K562 (cell line): Measurements from ENCODE around the gene HOXC10. TPM values are rescaled to one million over a fixed set of nuclear protein-coding genes. Genes with fewer than 3 reads are reported as not detected.

ENCODE experiments used
- ATF1 ChIP-seq, 2 experiments: fragments of 450-650 bp in 1 of 2; IDR thresholded peaks; 2 replicates each; pipeline ENCODE4 v1.6.1; 2016; ENCODE audit warnings: missing compliant biosample characterization in 1 of 2, missing genetic modification characterization in 1 of 2
- CCNT2 ChIP-seq: IDR thresholded peaks from 2 replicates; pipeline ENCODE4 v1.6.1; 2011; ENCODE audit warnings: borderline replicate concordance, low read depth, mild to moderate bottlenecking, moderate library complexity, mixed read lengths, low read length; ENCODE audit not compliant: insufficient read length; ENCODE audit errors: extremely low read depth
- CSDE1 ChIP-seq, 2 experiments: fragments of 450-650 bp; IDR thresholded peaks; 2 replicates each; pipeline ENCODE4 v1.6.1; 2016; ENCODE audit warnings: mild to moderate bottlenecking in 1 of 2
- HNRNPUL1 ChIP-seq: fragments of 200-400 bp; formaldehyde crosslinking; IDR thresholded peaks from 2 replicates; pipeline ENCODE4 v1.6.1; 2017; ENCODE audit warnings: low read length
- L3MBTL2 ChIP-seq: fragments of 450-650 bp; IDR thresholded peaks from 2 replicates; pipeline ENCODE4 v1.6.1; 2016; ENCODE audit warnings: mild to moderate bottlenecking, moderate library complexity
- MCM2 ChIP-seq: fragments of 450-650 bp; IDR thresholded peaks from 2 replicates; pipeline ENCODE4 v1.6.1; 2017; ENCODE audit warnings: low read depth, mild to moderate bottlenecking
- NFYB ChIP-seq: IDR thresholded peaks from 2 replicates; pipeline ENCODE4 v1.6.1; 2011; ENCODE audit warnings: mild to moderate bottlenecking, moderate library complexity; ENCODE audit not compliant: insufficient read length; ENCODE audit errors: extremely low read depth
- RBM39 ChIP-seq: fragments of 200-400 bp; formaldehyde crosslinking; optimal IDR thresholded peaks from 2 replicates; pipeline ENCODE3; 2018; ENCODE audit warnings: low read depth, low read length
- SAFB ChIP-seq: fragments of 200-400 bp; formaldehyde crosslinking; IDR thresholded peaks from 2 replicates; pipeline ENCODE4 v1.6.1; 2017; ENCODE audit warnings: low read depth, low read length, borderline replicate concordance
- SOX6 ChIP-seq: fragments of 450-650 bp; IDR thresholded peaks from 2 replicates; pipeline ENCODE4 v1.6.1; 2014; ENCODE audit warnings: mild to moderate bottlenecking
- TAF7 ChIP-seq: fragments of 450-650 bp; IDR thresholded peaks from 2 replicates; pipeline ENCODE4 v1.6.1; 2016; ENCODE audit warnings: missing genetic modification characterization, missing compliant biosample characterization
- TEAD1 ChIP-seq, 2 experiments: fragments of 450-650 bp in 1 of 2; sonication (generic) in 1 of 2; formaldehyde crosslinking; IDR thresholded peaks; 2 replicates each; pipeline versions ENCODE4 v1.4.0 to v1.8.0; 2020 to 2022; ENCODE audit warnings: mild to moderate bottlenecking in 2 of 2, missing genetic modification reagents in 1 of 2
- ZNF23 ChIP-seq: fragments of 250-450 bp; sonication (Bioruptor Pico); IDR thresholded peaks from 2 replicates; pipeline ENCODE4 v1.4.0; 2020; ENCODE audit warnings: mild to moderate bottlenecking
- ZNF316 ChIP-seq: fragments of 450-650 bp; IDR thresholded peaks from 2 replicates; pipeline ENCODE4 v1.6.1; 2016
- ZNF431 ChIP-seq: sonication (generic); formaldehyde crosslinking; IDR thresholded peaks from 2 replicates; pipeline ENCODE4 v1.8.0; 2022; ENCODE audit warnings: mild to moderate bottlenecking, missing genetic modification reagents
- ZNF644 ChIP-seq: fragments of 200-800 bp; sonication (Bioruptor generic); IDR thresholded peaks from 2 replicates; pipeline ENCODE4 v1.6.1; 2016; ENCODE audit warnings: low read depth, missing genetic modification characterization, missing compliant biosample characterization
- polyA plus RNA-seq, 8 experiments: library from polyadenylated mRNA; depleted of rRNA in 4 of 8; stranded (reverse) in 5 of 8; unstranded in 3 of 8; fragments of >200 nt; fragmentation: Nextera tagmentation in 2 of 8; fragmentation: Illumina TruSeq in 1 of 8; extraction: Ambion mirVana in 2 of 8; extraction: Trizol in 1 of 8; gene quantifications; 2 replicates each; pipeline versions ENCODE4 v1.2.1 to v1.2.3, GENCODE V29; 2011 to 2014; ENCODE audit warnings: inconsistent platforms in 1 of 8, missing spikeins in 1 of 8
- total RNA-seq, 7 experiments: library from RNA; depleted of rRNA in 6 of 7; stranded (reverse); fragments of >200 nt in 6 of 7; fragmentation: Illumina TruSeq in 2 of 7; extraction: Trizol in 2 of 7; gene quantifications; 2 replicates each; pipeline versions ENCODE4 v1.2.1 to v1.2.3, GENCODE V29; 2011 to 2021; ENCODE audit warnings: low replicate concordance in 1 of 7
- TF ChIP-seq, protein P1 (sequence below): IDR thresholded peaks from 2 replicates; pipeline ENCODE4 v1.6.1; 2011; ENCODE audit warnings: borderline replicate concordance, low read depth, mild to moderate bottlenecking, moderate library complexity, low read length; ENCODE audit not compliant: insufficient read depth, poor library complexity, severe bottlenecking
- TF ChIP-seq, protein P2 (sequence below): sonication (generic); formaldehyde crosslinking; IDR thresholded peaks from 2 replicates; pipeline ENCODE4 v1.5.0; 2020; ENCODE audit warnings: missing genetic modification reagents
- TF ChIP-seq, protein P3 (sequence below): fragments of 250-450 bp; sonication (Bioruptor Pico); IDR thresholded peaks from 2 replicates; pipeline ENCODE4 v1.6.1; 2021; ENCODE audit warnings: mild to moderate bottlenecking
- TF ChIP-seq, protein P4 (sequence below): IDR thresholded peaks from 2 replicates; pipeline ENCODE4 v1.6.1; 2011; ENCODE audit not compliant: insufficient read length; ENCODE audit errors: extremely low read depth
- TF ChIP-seq, protein P5 (sequence below): fragments of 450-650 bp; IDR thresholded peaks from 2 replicates; pipeline ENCODE4 v1.6.1; 2016
- TF ChIP-seq, protein P6 (sequence below): fragments of 450-650 bp; formaldehyde crosslinking; IDR thresholded peaks from 2 replicates; pipeline ENCODE4 v1.4.0; 2022; ENCODE audit warnings: missing genetic modification characterization

The HOXC10 gene
- total and polyA plus RNA-seq, 9 of the 15 experiments (the other 6 are each of a cell fraction or from before 2014, with no cell fraction given): 0.13 to 0.77 (median 0.35) TPM; not detected in 2

DNA sequence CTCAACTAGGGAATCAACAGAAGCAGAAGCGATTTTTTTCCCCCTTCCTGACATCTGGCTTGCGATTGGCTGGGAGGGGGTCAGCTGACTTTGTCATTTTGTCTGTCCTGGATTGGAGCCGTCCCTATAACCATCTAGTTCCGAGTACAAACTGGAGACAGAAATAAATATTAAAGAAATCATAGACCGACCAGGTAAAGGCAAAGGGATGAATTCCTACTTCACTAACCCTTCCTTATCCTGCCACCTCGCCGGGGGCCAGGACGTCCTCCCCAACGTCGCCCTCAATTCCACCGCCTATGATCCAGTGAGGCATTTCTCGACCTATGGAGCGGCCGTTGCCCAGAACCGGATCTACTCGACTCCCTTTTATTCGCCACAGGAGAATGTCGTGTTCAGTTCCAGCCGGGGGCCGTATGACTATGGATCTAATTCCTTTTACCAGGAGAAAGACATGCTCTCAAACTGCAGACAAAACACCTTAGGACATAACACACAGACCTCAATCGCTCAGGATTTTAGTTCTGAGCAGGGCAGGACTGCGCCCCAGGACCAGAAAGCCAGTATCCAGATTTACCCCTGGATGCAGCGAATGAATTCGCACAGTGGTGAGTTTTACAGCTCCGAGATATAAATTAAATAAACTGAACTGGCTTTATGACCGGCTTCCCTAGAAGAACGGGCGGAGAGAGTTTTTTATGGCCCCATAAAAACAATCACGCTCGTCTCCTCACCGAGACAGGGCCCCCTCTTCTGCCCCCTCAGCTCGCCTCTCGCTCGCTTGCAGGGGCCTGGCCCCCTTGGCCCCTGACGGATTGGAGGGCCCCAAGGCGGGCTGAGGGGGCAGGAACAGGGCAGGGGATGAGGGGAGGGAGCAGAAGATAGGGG is 43.6 kb downstream of the HOXC10 start, which contains the start of gene HOXC6 (continued):
- TF ChIP-seq TEAD1 (CRISPR knock-in tag; IDR thresholded peaks at IDR 0.05): no peak
- TF ChIP-seq ZNF316: no peak
- TF ChIP-seq, protein P1, sequence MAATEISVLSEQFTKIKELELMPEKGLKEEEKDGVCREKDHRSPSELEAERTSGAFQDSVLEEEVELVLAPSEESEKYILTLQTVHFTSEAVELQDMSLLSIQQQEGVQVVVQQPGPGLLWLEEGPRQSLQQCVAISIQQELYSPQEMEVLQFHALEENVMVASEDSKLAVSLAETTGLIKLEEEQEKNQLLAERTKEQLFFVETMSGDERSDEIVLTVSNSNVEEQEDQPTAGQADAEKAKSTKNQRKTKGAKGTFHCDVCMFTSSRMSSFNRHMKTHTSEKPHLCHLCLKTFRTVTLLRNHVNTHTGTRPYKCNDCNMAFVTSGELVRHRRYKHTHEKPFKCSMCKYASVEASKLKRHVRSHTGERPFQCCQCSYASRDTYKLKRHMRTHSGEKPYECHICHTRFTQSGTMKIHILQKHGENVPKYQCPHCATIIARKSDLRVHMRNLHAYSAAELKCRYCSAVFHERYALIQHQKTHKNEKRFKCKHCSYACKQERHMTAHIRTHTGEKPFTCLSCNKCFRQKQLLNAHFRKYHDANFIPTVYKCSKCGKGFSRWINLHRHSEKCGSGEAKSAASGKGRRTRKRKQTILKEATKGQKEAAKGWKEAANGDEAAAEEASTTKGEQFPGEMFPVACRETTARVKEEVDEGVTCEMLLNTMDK: no peak
- peak; percentile 52 for TF ChIP-seq NFYB
- TF ChIP-seq, protein P2, sequence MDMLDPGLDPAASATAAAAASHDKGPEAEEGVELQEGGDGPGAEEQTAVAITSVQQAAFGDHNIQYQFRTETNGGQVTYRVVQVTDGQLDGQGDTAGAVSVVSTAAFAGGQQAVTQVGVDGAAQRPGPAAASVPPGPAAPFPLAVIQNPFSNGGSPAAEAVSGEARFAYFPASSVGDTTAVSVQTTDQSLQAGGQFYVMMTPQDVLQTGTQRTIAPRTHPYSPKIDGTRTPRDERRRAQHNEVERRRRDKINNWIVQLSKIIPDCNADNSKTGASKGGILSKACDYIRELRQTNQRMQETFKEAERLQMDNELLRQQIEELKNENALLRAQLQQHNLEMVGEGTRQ (CRISPR knock-in tag): peak; percentile 85
- TF ChIP-seq RBM39: no peak
- TF ChIP-seq TAF7: no peak
- TF ChIP-seq ZNF644 (tag): no peak
- 0 out of 2 replicates have a peak, but pooled peaks have one; percentile 22 for TF ChIP-seq L3MBTL2
- no peak for TF ChIP-seq HNRNPUL1
- TF ChIP-seq ZNF23 (CRISPR knock-in tag): no peak
- no peak for TF ChIP-seq ATF1 (CRISPR knock-in tag; IDR thresholded peaks at IDR 0.05)
- TF ChIP-seq ATF1 (tag; IDR thresholded peaks at IDR 0.05): no peak
- TF ChIP-seq, protein P3, sequence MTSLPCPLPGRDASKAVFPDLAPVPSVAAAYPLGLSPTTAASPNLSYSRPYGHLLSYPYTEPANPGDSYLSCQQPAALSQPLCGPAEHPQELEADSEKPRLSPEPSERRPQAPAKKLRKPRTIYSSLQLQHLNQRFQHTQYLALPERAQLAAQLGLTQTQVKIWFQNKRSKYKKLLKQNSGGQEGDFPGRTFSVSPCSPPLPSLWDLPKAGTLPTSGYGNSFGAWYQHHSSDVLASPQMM (CRISPR knock-in tag): no peak
- TF ChIP-seq, protein P4, sequence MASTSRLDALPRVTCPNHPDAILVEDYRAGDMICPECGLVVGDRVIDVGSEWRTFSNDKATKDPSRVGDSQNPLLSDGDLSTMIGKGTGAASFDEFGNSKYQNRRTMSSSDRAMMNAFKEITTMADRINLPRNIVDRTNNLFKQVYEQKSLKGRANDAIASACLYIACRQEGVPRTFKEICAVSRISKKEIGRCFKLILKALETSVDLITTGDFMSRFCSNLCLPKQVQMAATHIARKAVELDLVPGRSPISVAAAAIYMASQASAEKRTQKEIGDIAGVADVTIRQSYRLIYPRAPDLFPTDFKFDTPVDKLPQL: no peak
- TF ChIP-seq SOX6: no peak
- TF ChIP-seq, protein P5, sequence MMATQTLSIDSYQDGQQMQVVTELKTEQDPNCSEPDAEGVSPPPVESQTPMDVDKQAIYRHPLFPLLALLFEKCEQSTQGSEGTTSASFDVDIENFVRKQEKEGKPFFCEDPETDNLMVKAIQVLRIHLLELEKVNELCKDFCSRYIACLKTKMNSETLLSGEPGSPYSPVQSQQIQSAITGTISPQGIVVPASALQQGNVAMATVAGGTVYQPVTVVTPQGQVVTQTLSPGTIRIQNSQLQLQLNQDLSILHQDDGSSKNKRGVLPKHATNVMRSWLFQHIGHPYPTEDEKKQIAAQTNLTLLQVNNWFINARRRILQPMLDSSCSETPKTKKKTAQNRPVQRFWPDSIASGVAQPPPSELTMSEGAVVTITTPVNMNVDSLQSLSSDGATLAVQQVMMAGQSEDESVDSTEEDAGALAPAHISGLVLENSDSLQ: 0 out of 2 replicates have a peak, but pooled peaks have one; percentile 14
- no peak for TF ChIP-seq ZNF431
- TF ChIP-seq CCNT2: no peak
- TF ChIP-seq, protein P6, sequence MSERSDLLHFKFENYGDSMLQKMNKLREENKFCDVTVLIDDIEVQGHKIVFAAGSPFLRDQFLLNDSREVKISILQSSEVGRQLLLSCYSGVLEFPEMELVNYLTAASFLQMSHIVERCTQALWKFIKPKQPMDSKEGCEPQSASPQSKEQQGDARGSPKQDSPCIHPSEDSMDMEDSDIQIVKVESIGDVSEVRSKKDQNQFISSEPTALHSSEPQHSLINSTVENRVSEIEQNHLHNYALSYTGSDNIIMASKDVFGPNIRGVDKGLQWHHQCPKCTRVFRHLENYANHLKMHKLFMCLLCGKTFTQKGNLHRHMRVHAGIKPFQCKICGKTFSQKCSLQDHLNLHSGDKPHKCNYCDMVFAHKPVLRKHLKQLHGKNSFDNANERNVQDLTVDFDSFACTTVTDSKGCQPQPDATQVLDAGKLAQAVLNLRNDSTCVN (CRISPR knock-in tag): no peak
- TF ChIP-seq MCM2: no peak
- no peak for TF ChIP-seq SAFB
- TF ChIP-seq CSDE1 (IDR thresholded peaks at IDR 0.05): no peak
